IPS DF 6.9 (cell line): Measurements from ENCODE around the gene ICOS.

Experiments used
- DNase-seq: peaks from one replicate; pipeline ENCODE4 v3.0.0-alpha.2; 2013; ENCODE audit warnings: low read depth, low spot score
- H3K27ac ChIP-seq: one replicate; pipeline ENCODE4 v1.5.1; 2013; ENCODE audit warnings: low read length, control low read depth
- H3K27me3 ChIP-seq: 2 replicates; pipeline ENCODE4 v1.6.1; 2013; ENCODE audit warnings: mild to moderate bottlenecking, low read length; ENCODE audit not compliant: control insufficient read depth, insufficient read depth
- H3K36me3 ChIP-seq: 2 replicates; pipeline ENCODE4 v1.6.1; 2013; ENCODE audit warnings: low read length; ENCODE audit not compliant: control insufficient read depth, insufficient read depth
- H3K4me1 ChIP-seq: 2 replicates; pipeline ENCODE4 v1.6.1; 2013; ENCODE audit warnings: low read length; ENCODE audit not compliant: control insufficient read depth, insufficient read depth
- H3K4me3 ChIP-seq: 2 replicates; pipeline ENCODE4 v1.5.1; 2013; ENCODE audit warnings: mild to moderate bottlenecking, low read length
- H3K9me3 ChIP-seq: 2 replicates; pipeline ENCODE4 v1.6.1; 2013; ENCODE audit warnings: low read length, inconsistent platforms; ENCODE audit not compliant: control insufficient read depth, insufficient read depth
- WGBS: extraction: QIAGEN DNeasy Blood & Tissue Kit; methylation state at CpG from one replicate; pipeline ENCODE4 v1.1.7; 2013; ENCODE audit warnings: mixed read lengths, missing lambda C conversion rate; ENCODE audit not compliant: insufficient read length, insufficient coverage; 5-methylcytosine and 5-hydroxymethylcytosine counted together

The ICOS gene

GRCh38 chr2:203936535-203936934 lies at the start of gene ICOS:
Gene ICOS (plus strand): TSS chr2:203936763. CDS start chr2:203936815, 52 bp downstream.
- Histone ChIP-seq H3K27ac (no peak within 1 kb of the TSS), H3K4me3 (no peak within 1 kb of the TSS), H3K27me3 (no peaks in the 10 kb centered on the region), H3K4me1 (no peaks in the 10 kb centered on the region), H3K9me3 (no peaks in the 10 kb centered on the region), H3K36me3 (no peaks in the 10 kb centered on the region)
- DNase-seq = no peak
- WGBS = no CpG with 5 or more reads among the region's 5 CpGs

GRCh38 chr2:203887677-203888076 lies 48.9 kb upstream of the ICOS start:
- no peak for DNase-seq
- no peak overlapping the region for H3K27ac ChIP-seq

GRCh38 chr2:203889542-203889941 lies 47.0 kb upstream of the ICOS start:
- Histone ChIP-seq H3K4me1 (no peaks in the 10 kb centered on the region), H3K27me3 (no peaks in the 10 kb centered on the region), H3K27ac (no peak overlapping the region), H3K9me3 (no peaks in the 10 kb centered on the region), H3K36me3 (no peaks in the 10 kb centered on the region), H3K4me3 (no peak overlapping the region)
- no peak for DNase-seq
- no CpG with 5 or more reads among the region's 1 CpG for WGBS

More at GRCh38 chr2:203887677-203888076, 48.9 kb upstream of the ICOS start:
- H3K4me1 ChIP-seq = no peaks in the 10 kb centered on the region
- H3K36me3 ChIP-seq = no peaks in the 10 kb centered on the region
- H3K27me3 ChIP-seq = no peaks in the 10 kb centered on the region
- no peaks in the 10 kb centered on the region for H3K9me3 ChIP-seq
- H3K4me3 ChIP-seq = no peak overlapping the region

GRCh38 chr2:203889944-203890343 lies 46.6 kb upstream of the ICOS start:
- no peak for DNase-seq
- no peaks in the 10 kb centered on the region for H3K4me1 ChIP-seq
- WGBS = no CpG with 5 or more reads among the region's 1 CpG

GRCh38 chr2:203890733-203891132 lies 45.8 kb upstream of the ICOS start:
- H3K27ac ChIP-seq = no peak overlapping the region
- DNase-seq = no peak
- H3K36me3 ChIP-seq = no peaks in the 10 kb centered on the region
- no peaks in the 10 kb centered on the region for H3K27me3 ChIP-seq
- no peaks in the 10 kb centered on the region for H3K9me3 ChIP-seq
- H3K4me3 ChIP-seq = no peak overlapping the region
- WGBS = no CpG with 5 or more reads among the region's 1 CpG
- H3K4me1 ChIP-seq = no peaks in the 10 kb centered on the region

More at GRCh38 chr2:203889944-203890343, 46.6 kb upstream of the ICOS start:
- Histone ChIP-seq H3K36me3 (no peaks in the 10 kb centered on the region), H3K9me3 (no peaks in the 10 kb centered on the region), H3K27ac (no peak overlapping the region), H3K4me3 (no peak overlapping the region), H3K27me3 (no peaks in the 10 kb centered on the region)

GRCh38 chr2:203891474-203891873 lies 45.1 kb upstream of the ICOS start:
- H3K27me3 ChIP-seq = no peaks in the 10 kb centered on the region
- WGBS = no CpG with 5 or more reads among the region's 2 CpGs
- no peak for DNase-seq
- H3K4me1 ChIP-seq = no peaks in the 10 kb centered on the region
- H3K27ac ChIP-seq = no peak overlapping the region
- H3K9me3 ChIP-seq = no peaks in the 10 kb centered on the region
- H3K36me3 ChIP-seq = no peaks in the 10 kb centered on the region
- H3K4me3 ChIP-seq = no peak overlapping the region

GRCh38 chr2:203892207-203892606 lies 44.4 kb upstream of the ICOS start:
- H3K4me1 ChIP-seq = no peaks in the 10 kb centered on the region
- WGBS = no CpG with 5 or more reads among the region's 4 CpGs
- H3K36me3 ChIP-seq = no peaks in the 10 kb centered on the region
- DNase-seq = no peak
- no peak overlapping the region for H3K4me3 ChIP-seq
- H3K9me3 ChIP-seq = no peaks in the 10 kb centered on the region
- H3K27me3 ChIP-seq = no peaks in the 10 kb centered on the region
- no peak overlapping the region for H3K27ac ChIP-seq

GRCh38 chr2:203893401-203893800 lies 43.2 kb upstream of the ICOS start:
- no peak for DNase-seq
- Histone ChIP-seq H3K36me3 (no peaks in the 10 kb centered on the region), H3K27ac (no peak overlapping the region), H3K4me1 (no peaks in the 10 kb centered on the region), H3K27me3 (no peaks in the 10 kb centered on the region), H3K4me3 (no peak overlapping the region), H3K9me3 (no peaks in the 10 kb centered on the region)

GRCh38 chr2:203893840-203894239 lies 42.7 kb upstream of the ICOS start:
- no peaks in the 10 kb centered on the region for H3K27me3 ChIP-seq
- H3K27ac ChIP-seq = no peak overlapping the region
- H3K4me1 ChIP-seq = no peaks in the 10 kb centered on the region
- DNase-seq = no peak
- H3K4me3 ChIP-seq = no peak overlapping the region
- no peaks in the 10 kb centered on the region for H3K36me3 ChIP-seq
- no peaks in the 10 kb centered on the region for H3K9me3 ChIP-seq
- WGBS = no CpG with 5 or more reads among the region's 7 CpGs

- Histone ChIP-seq H3K4me1 (no peaks in the 10 kb centered on the region), H3K4me3 (no peak overlapping the region), H3K9me3 (no peaks in the 10 kb centered on the region), H3K27me3 (no peaks in the 10 kb centered on the region), H3K27ac (no peak overlapping the region), H3K36me3 (no peaks in the 10 kb centered on the region)
- WGBS = no CpG with 5 or more reads among the region's 1 CpG
- no peak for DNase-seq
These were observed 42.3 kb upstream of the ICOS start for GRCh38 chr2:203894262-203894661.

GRCh38 chr2:203897544-203897943 lies 39.0 kb upstream of the ICOS start:
- no CpG with 5 or more reads among the region's 2 CpGs for WGBS

More at GRCh38 chr2:203897544-203897943, 39.0 kb upstream of the ICOS start:
- Histone ChIP-seq H3K36me3 (no peaks in the 10 kb centered on the region), H3K27ac (no peak overlapping the region), H3K9me3 (no peaks in the 10 kb centered on the region), H3K27me3 (no peaks in the 10 kb centered on the region), H3K4me1 (no peaks in the 10 kb centered on the region), H3K4me3 (no peak overlapping the region)
- DNase-seq = no peak
